ENCODE results near the gene GET4.

DNA sequence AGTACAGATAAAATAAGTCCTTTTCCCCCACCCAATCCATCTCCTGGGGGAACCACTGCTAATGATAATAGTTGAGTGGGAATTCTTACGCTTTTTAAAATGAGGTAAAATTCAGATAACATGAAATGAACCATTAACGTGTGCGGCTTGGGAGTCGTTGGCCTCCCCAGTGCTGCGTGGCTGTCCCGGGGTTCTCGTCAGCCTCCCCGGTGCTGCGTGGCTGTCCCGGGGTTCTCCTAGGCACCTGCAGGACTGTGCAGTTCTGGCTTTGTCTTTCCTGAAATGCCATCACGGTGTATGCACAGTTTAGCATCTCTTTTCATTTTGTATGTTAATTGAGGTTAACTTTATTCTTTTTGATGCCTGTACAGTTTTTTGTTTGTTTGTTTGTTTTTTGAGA lies 30.6 kb upstream of the GET4 start:
- TF ChIP-seq, protein P1, sequence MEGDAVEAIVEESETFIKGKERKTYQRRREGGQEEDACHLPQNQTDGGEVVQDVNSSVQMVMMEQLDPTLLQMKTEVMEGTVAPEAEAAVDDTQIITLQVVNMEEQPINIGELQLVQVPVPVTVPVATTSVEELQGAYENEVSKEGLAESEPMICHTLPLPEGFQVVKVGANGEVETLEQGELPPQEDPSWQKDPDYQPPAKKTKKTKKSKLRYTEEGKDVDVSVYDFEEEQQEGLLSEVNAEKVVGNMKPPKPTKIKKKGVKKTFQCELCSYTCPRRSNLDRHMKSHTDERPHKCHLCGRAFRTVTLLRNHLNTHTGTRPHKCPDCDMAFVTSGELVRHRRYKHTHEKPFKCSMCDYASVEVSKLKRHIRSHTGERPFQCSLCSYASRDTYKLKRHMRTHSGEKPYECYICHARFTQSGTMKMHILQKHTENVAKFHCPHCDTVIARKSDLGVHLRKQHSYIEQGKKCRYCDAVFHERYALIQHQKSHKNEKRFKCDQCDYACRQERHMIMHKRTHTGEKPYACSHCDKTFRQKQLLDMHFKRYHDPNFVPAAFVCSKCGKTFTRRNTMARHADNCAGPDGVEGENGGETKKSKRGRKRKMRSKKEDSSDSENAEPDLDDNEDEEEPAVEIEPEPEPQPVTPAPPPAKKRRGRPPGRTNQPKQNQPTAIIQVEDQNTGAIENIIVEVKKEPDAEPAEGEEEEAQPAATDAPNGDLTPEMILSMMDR (IDR thresholded peaks at IDR 0.05; ENCODE audit: poor library complexity), result no peak
- TF ChIP-seq EZH2 (IDR thresholded peaks at IDR 0.05; ENCODE audit: borderline replicate concordance) (no peak), EZH2phosphoT487 (IDR thresholded peaks at IDR 0.05; ENCODE audit: low read depth, severe bottlenecking, unreplicated experiment) (no peak)

All from hepatocyte (in vitro differentiated cells).